Heart left ventricle (tissue), 13 donors: ENCODE data around the gene TMEM232.

Experiments used
- POLR2A ChIP-seq, 2 donors: fragments of 450-650 bp; IDR thresholded peaks; one replicate each; pipeline ENCODE4 v1.6.1; 2017; ENCODE audit warnings: antibody characterized with exemption in 2 of 2, mild to moderate bottlenecking in 2 of 2, moderate library complexity in 2 of 2
- TF ChIP-seq, protein P1 (sequence below), 12 donors: fragments of 200-600 bp; sonication (generic) in 4 of 12; IDR thresholded peaks; one replicate each; pipeline versions ENCODE4 v1.5.0 to v1.8.0; 2018 to 2022; ENCODE audit warnings: antibody characterized with exemption in 12 of 12, mild to moderate bottlenecking in 5 of 12
- donor health status: ischemic (EF 13 %, LVEDD 7.1; RV severe dilation, severe dysfunction).
- donor health status: DM: no; HTN: yes; CAD: no.
- donor health status: DM: no; HTN: no; CAD: no.
- donor health status: ischemic (EF 25% LVEDD 6.9; RV normal size, moderate dysfunction).
- donor health status: ischemic (EF 25% LVEDD 5.7; RV mildly dilated, moderate dysfunction).
- donor health status: ischemic (EF 35%, LVEDD 5.7; RV mildly dilated, moderate dysfunction).
- donor health status: nonischemic (EF 11% LVEDD 7.7; RV severe dilation, severe dysfunction).
- donor health status: DM: yes; HTN: yes; CAD: no.
- donor health status: PGD.
- donor health status: ischemic (EF 29% LVEDD 5.4; RV normal size, mild dysfunction).
- donor health status: nonischemic (EF 23%, LVEDD 6.1; RV moderate dilation, normal function).

DNA sequence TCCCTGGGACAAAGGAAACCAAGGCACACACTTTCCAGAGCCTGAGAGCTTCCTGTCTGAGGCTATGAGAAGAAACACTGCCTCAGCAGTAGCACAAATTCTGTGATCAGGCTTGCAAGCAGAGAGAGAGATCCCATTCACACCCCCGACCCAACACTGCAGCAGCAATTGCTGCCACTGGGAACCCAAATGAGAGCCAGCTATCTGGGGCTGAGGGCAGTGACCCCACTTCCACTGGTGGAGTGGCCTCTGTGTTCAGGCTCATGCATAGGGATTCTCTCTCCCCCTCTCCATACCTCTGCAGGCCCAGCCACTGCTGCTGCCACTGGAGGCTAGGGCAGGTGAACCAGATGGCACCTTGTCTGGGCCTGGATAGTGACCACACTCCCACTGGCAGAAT, 95.2 kb downstream of the TMEM232 start:
- TF ChIP-seq, protein P1, sequence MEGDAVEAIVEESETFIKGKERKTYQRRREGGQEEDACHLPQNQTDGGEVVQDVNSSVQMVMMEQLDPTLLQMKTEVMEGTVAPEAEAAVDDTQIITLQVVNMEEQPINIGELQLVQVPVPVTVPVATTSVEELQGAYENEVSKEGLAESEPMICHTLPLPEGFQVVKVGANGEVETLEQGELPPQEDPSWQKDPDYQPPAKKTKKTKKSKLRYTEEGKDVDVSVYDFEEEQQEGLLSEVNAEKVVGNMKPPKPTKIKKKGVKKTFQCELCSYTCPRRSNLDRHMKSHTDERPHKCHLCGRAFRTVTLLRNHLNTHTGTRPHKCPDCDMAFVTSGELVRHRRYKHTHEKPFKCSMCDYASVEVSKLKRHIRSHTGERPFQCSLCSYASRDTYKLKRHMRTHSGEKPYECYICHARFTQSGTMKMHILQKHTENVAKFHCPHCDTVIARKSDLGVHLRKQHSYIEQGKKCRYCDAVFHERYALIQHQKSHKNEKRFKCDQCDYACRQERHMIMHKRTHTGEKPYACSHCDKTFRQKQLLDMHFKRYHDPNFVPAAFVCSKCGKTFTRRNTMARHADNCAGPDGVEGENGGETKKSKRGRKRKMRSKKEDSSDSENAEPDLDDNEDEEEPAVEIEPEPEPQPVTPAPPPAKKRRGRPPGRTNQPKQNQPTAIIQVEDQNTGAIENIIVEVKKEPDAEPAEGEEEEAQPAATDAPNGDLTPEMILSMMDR (IDR thresholded peaks at IDR 0.05): no peak
- no peak for TF ChIP-seq POLR2A (IDR thresholded peaks at IDR 0.05)
